ENCODE results near the gene METRN.

The METRN gene

DNA sequence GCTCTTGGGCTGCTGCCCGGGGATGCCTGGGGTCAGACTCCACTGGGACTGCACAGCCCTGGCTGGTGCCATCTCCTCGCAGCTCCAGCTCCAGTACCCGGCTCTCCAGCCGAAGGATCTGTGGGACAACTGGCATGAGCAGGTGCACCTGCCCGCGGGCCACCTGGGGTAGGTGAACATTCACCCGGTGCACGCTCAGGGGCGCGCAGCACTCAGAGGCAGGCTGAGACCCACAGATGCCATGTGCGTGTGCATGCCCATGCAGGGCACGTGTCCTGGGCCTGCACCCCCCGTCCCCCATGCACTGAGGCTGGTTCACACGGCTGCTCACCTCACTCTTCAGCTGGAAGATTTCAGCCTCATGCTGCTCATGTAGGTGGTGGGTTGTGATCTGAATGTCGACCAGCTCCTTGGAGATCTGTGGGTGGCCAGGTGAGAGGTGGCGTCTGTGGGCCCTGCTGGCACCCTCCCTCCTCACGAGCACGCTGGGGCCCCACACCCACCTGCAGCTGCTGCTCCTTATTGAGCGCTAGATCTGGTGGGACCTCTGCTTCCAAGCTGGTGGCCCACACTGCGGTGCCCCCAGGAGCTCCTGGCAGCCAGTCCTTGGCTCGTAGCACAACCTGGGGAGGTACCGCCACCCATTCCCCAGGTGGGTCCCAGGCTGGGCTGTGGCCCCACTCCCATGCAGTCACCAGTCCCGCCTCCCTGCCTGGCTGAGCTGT lies 10.7 kb downstream of the METRN start (continued):
- TF ChIP-seq KLF8 (tag by site-specific recombination; IDR thresholded peaks at IDR 0.05): 0 out of 2 replicates have a peak, but pooled peaks have one; percentile 10

DNA sequence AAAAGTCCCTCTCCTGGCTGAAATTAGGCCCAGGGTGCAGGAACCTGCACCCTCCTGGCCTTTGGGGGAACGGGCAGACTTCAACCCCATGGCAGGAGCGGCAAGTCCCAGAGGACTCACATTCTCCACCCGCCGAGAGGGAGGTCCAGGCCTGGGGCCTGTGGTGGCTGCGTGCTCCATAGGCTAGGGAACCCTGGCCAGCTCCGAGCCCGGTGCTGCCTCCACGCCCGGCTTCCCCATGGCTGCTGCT lies 11.2 kb downstream of the METRN start:
- Histone ChIP-seq H3K9me3 (ENCODE audit: control insufficient read depth, insufficient read depth, low read depth, low read length) (no peaks in the 10 kb centered on the region), H3K4me1 (ENCODE audit: control insufficient read depth, insufficient read depth, low read length) (peaks cover 7% of the 10 kb centered on the region; the same call in 1 of the 2 replicates), H3K27ac (ENCODE audit: extremely low read depth, low read depth, low read length) (no peak overlapping the region), H3K36me3 (ENCODE audit: control insufficient read depth in 2 of 2, insufficient read depth in 1 of 2, low read length in 2 of 2) (peaks cover 0 to 14% of the 10 kb centered on the region in 2 experiments; a peak in 1 of 3 replicates), H3K4me3 (ENCODE audit: low read depth, low read length) (no peak overlapping the region)
- TF ChIP-seq, protein P1, sequence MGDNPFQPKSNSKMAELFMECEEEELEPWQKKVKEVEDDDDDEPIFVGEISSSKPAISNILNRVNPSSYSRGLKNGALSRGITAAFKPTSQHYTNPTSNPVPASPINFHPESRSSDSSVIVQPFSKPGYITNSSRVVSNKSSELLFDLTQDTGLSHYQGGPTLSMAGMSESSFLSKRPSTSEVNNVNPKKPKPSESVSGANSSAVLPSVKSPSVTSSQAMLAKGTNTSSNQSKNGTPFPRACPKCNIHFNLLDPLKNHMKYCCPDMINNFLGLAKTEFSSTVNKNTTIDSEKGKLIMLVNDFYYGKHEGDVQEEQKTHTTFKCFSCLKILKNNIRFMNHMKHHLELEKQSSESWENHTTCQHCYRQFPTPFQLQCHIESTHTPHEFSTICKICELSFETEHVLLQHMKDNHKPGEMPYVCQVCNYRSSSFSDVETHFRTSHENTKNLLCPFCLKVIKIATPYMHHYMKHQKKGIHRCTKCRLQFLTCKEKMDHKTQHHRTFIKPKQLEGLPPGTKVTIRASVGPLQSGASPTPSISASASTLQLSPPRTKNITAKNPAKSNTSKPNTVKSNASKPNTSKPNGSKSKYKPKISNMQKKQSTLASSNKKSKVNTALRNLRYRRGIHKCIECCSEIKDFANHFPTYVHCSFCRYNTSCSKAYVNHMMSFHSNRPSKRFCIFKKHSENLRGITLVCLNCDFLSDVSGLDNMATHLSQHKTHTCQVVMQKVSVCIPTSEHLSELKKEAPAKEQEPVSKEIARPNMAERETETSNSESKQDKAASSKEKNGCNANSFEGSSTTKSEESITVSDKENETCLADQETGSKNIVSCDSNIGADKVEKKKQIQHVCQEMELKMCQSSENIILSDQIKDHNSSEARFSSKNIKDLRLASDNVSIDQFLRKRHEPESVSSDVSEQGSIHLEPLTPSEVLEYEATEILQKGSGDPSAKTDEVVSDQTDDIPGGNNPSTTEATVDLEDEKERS (tag by site-specific recombination; IDR thresholded peaks at IDR 0.05): no peak
- TF ChIP-seq, protein P2, sequence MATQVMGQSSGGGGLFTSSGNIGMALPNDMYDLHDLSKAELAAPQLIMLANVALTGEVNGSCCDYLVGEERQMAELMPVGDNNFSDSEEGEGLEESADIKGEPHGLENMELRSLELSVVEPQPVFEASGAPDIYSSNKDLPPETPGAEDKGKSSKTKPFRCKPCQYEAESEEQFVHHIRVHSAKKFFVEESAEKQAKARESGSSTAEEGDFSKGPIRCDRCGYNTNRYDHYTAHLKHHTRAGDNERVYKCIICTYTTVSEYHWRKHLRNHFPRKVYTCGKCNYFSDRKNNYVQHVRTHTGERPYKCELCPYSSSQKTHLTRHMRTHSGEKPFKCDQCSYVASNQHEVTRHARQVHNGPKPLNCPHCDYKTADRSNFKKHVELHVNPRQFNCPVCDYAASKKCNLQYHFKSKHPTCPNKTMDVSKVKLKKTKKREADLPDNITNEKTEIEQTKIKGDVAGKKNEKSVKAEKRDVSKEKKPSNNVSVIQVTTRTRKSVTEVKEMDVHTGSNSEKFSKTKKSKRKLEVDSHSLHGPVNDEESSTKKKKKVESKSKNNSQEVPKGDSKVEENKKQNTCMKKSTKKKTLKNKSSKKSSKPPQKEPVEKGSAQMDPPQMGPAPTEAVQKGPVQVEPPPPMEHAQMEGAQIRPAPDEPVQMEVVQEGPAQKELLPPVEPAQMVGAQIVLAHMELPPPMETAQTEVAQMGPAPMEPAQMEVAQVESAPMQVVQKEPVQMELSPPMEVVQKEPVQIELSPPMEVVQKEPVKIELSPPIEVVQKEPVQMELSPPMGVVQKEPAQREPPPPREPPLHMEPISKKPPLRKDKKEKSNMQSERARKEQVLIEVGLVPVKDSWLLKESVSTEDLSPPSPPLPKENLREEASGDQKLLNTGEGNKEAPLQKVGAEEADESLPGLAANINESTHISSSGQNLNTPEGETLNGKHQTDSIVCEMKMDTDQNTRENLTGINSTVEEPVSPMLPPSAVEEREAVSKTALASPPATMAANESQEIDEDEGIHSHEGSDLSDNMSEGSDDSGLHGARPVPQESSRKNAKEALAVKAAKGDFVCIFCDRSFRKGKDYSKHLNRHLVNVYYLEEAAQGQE (tag by site-specific recombination; IDR thresholded peaks at IDR 0.05): 0 out of 2 replicates have a peak, but pooled peaks have one; percentile 30
- TF ChIP-seq SP2 (tag by site-specific recombination; IDR thresholded peaks at IDR 0.05) (peak; percentile 40; the same call in 1 of the 2 replicates), ZBTB21 (tag by site-specific recombination; IDR thresholded peaks at IDR 0.05) (no peak), MEIS1 (CRISPR knock-in tag; IDR thresholded peaks at IDR 0.05; ENCODE audit: borderline replicate concordance) (no peak), ZNF292 (tag by site-specific recombination; IDR thresholded peaks at IDR 0.05; ENCODE audit: borderline replicate concordance, low read depth) (no peak), ZNF175 (tag by site-specific recombination; IDR thresholded peaks at IDR 0.05) (no peak), ZIC2 (tag by site-specific recombination; IDR thresholded peaks at IDR 0.05) (no peak), PRDM1 (tag by site-specific recombination; IDR thresholded peaks at IDR 0.05) (no peak), YY2 (tag by site-specific recombination; IDR thresholded peaks at IDR 0.05) (no peak), OVOL3 (tag by site-specific recombination; IDR thresholded peaks at IDR 0.05) (no peak), ZFP3 (tag by site-specific recombination; IDR thresholded peaks at IDR 0.05; ENCODE audit: low read depth) (no peak), ZSCAN16 (tag by site-specific recombination; IDR thresholded peaks at IDR 0.05) (no peak), ZNF223 (tag by site-specific recombination; IDR thresholded peaks at IDR 0.05) (0 out of 2 replicates have a peak, but pooled peaks have one; percentile 44), ZNF585B (tag by site-specific recombination; IDR thresholded peaks at IDR 0.05) (no peak), ZNF24 (tag by site-specific recombination; IDR thresholded peaks at IDR 0.05) (no peak), ZNF626 (tag by site-specific recombination; IDR thresholded peaks at IDR 0.05) (no peak), FEZF1 (tag by site-specific recombination; IDR thresholded peaks at IDR 0.05) (no peak), ZNF596 (tag by site-specific recombination; IDR thresholded peaks at IDR 0.05) (no peak), REPIN1 (tag by site-specific recombination; IDR thresholded peaks at IDR 0.05; ENCODE audit: low read depth) (no peak), ZNF132 (tag by site-specific recombination; IDR thresholded peaks at IDR 0.05; ENCODE audit: borderline replicate concordance) (no peak)
- TF ChIP-seq, protein P3, sequence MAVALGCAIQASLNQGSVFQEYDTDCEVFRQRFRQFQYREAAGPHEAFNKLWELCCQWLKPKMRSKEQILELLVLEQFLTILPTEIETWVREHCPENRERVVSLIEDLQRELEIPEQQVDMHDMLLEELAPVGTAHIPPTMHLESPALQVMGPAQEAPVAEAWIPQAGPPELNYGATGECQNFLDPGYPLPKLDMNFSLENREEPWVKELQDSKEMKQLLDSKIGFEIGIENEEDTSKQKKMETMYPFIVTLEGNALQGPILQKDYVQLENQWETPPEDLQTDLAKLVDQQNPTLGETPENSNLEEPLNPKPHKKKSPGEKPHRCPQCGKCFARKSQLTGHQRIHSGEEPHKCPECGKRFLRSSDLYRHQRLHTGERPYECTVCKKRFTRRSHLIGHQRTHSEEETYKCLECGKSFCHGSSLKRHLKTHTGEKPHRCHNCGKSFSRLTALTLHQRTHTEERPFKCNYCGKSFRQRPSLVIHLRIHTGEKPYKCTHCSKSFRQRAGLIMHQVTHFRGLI (tag by site-specific recombination; IDR thresholded peaks at IDR 0.05): no peak
- POLR2A ChIA-PET: interaction anchor here (1.0 to 1.7 kb wide), 3 partner anchors 10 to 78 kb away, joined by 3 to 4 read pairs (median 4); partner anchors contain the start of gene JMJD8
- CTCF ChIA-PET: interaction anchor here (0.7 to 4.8 kb wide), 3 partner anchors 10 to 15 kb away, joined by 3 to 38 read pairs (median 3); partner anchors contain the start of genes CIAO3 and METRN

All from HEK293 (cell line).